Measurements from ENCODE around the gene CNTRL. TPM values are rescaled to one million over a fixed set of nuclear protein-coding genes. Genes with fewer than 3 reads are reported as not detected.

CNTRL gene
- polyA plus RNA-seq, 1 donor from 2014 or later = 16.0 TPM

DNA sequence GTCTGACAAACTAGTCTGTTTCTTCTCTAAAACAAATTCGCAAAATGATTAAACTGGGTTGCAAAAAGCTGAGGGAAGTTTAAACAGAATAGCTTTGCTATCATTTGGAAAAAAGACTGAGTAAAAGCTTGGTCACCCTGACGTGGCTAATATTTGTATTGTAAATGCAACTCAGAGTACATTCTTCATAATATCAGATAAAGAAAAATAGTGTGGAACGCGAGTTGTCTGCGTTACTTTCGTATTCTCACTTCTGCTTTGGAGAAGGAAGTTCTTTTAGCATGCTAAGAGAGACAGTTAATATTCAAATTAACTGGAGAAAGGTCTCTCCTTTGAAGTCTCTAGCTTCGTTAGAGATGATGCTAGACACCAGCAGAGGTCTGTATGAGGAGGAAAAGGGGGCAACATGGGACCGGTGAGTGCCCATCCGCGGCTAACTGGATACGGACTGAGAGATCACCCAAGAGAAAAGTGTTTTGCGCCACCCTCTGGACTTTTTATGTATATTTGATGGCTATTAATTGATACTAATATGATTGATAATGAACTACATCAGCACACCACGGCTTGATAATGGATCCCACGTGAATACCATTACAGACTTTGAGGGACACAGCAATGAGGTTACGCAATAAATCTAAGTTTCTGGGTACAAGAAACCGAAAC is 2.9 kb upstream of the CNTRL start:
- TF ChIP-seq TAF1 (IDR thresholded peaks at IDR 0.05; ENCODE audit: low read depth) = no peak
- no peak for TF ChIP-seq CTCF (IDR thresholded peaks at IDR 0.05; ENCODE audit: poor library complexity, severe bottlenecking)
- TF ChIP-seq, protein P1, sequence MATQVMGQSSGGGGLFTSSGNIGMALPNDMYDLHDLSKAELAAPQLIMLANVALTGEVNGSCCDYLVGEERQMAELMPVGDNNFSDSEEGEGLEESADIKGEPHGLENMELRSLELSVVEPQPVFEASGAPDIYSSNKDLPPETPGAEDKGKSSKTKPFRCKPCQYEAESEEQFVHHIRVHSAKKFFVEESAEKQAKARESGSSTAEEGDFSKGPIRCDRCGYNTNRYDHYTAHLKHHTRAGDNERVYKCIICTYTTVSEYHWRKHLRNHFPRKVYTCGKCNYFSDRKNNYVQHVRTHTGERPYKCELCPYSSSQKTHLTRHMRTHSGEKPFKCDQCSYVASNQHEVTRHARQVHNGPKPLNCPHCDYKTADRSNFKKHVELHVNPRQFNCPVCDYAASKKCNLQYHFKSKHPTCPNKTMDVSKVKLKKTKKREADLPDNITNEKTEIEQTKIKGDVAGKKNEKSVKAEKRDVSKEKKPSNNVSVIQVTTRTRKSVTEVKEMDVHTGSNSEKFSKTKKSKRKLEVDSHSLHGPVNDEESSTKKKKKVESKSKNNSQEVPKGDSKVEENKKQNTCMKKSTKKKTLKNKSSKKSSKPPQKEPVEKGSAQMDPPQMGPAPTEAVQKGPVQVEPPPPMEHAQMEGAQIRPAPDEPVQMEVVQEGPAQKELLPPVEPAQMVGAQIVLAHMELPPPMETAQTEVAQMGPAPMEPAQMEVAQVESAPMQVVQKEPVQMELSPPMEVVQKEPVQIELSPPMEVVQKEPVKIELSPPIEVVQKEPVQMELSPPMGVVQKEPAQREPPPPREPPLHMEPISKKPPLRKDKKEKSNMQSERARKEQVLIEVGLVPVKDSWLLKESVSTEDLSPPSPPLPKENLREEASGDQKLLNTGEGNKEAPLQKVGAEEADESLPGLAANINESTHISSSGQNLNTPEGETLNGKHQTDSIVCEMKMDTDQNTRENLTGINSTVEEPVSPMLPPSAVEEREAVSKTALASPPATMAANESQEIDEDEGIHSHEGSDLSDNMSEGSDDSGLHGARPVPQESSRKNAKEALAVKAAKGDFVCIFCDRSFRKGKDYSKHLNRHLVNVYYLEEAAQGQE (IDR thresholded peaks at IDR 0.05; ENCODE audit: borderline replicate concordance) = no peak
- no peak for TF ChIP-seq EZH2 (IDR thresholded peaks at IDR 0.05; ENCODE audit: borderline replicate concordance, insufficient read depth, low read length, poor library complexity, severe bottlenecking)
- TF ChIP-seq SMC3 (conservative IDR thresholded peaks at IDR 0.05; ENCODE audit: poor library complexity) = no peak
- no peak for TF ChIP-seq RAD21 (conservative IDR thresholded peaks at IDR 0.05)
- TF ChIP-seq POLR2AphosphoS5 (IDR thresholded peaks at IDR 0.05) = no peak
- TF ChIP-seq MXI1 (conservative IDR thresholded peaks at IDR 0.05; ENCODE audit: poor library complexity, severe bottlenecking) = no peak
- TF ChIP-seq EP300 (conservative IDR thresholded peaks at IDR 0.05; ENCODE audit: poor library complexity, severe bottlenecking) = no peak
- H2AFZ ChIP-seq (ENCODE audit: low read depth, low read length) = no peak overlapping the region
- H3K4me2 ChIP-seq (ENCODE audit: low read length) = no peak overlapping the region
- H3K27me3 ChIP-seq (ENCODE audit: insufficient read depth, low read depth, low read length) = no peaks in the 10 kb centered on the region
- H4K20me1 ChIP-seq (ENCODE audit: insufficient read depth) = no peaks in the 10 kb centered on the region
- H3K9ac ChIP-seq (ENCODE audit: low read length) = no peak overlapping the region
- no peaks in the 10 kb centered on the region for H3K9me2 ChIP-seq (ENCODE audit: insufficient read depth, low read length)
- H3K36me3 ChIP-seq (ENCODE audit: insufficient read depth, low read length) = no peaks in the 10 kb centered on the region
- H3K27ac ChIP-seq (ENCODE audit: low read length) = no peak overlapping the region
- H3K4me3 ChIP-seq (ENCODE audit: low read length) = no peak overlapping the region
- H3K9me3 ChIP-seq (ENCODE audit: low read length) = no peaks in the 10 kb centered on the region
- H3F3A ChIP-seq (ENCODE audit: insufficient read depth, low read length, poor library complexity, severe bottlenecking) = no peaks in the 10 kb centered on the region
- peaks cover 6% of the 10 kb centered on the region for H3K79me2 ChIP-seq (replicated peaks; ENCODE audit: insufficient read depth, low read length)

DNA sequence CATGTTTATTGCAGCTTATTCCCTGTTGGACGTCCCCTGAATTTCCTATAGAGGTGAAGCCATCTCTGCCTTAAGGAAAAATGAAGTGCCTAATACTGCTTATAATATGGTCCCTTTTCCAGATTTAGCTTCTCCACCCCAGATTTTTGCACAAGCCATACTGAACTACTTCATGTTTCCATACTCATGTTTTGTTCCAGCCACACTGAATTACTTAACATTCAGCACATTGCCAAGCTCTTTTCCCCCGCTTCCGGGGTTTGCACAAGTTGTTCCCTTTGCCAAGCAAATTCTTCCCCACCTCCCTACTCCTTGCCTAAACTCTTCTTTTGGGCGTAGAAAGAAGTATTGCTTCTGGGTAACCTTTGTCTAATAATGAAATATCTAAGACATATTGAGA is 1.7 kb upstream of the CNTRL start:
- Histone ChIP-seq H3K4me2 (ENCODE audit: low read length) (no peak overlapping the region), H3K27me3 (ENCODE audit: insufficient read depth, low read depth, low read length) (no peaks in the 10 kb centered on the region), H3K27ac (ENCODE audit: low read length) (no peak overlapping the region), H2AFZ (ENCODE audit: low read depth, low read length) (no peak overlapping the region), H3F3A (ENCODE audit: insufficient read depth, low read length, poor library complexity, severe bottlenecking) (no peaks in the 10 kb centered on the region), H3K9me2 (ENCODE audit: insufficient read depth, low read length) (no peaks in the 10 kb centered on the region), H3K4me3 (ENCODE audit: low read length) (no peak overlapping the region), H3K9ac (ENCODE audit: low read length) (no peak overlapping the region), H3K79me2 (replicated peaks; ENCODE audit: insufficient read depth, low read length) (peaks cover 6% of the 10 kb centered on the region), H3K36me3 (ENCODE audit: insufficient read depth, low read length) (no peaks in the 10 kb centered on the region), H3K9me3 (ENCODE audit: low read length) (no peaks in the 10 kb centered on the region), H4K20me1 (ENCODE audit: insufficient read depth) (no peaks in the 10 kb centered on the region)
- TF ChIP-seq MXI1 (conservative IDR thresholded peaks at IDR 0.05; ENCODE audit: poor library complexity, severe bottlenecking) = no peak
- no peak for TF ChIP-seq EP300 (conservative IDR thresholded peaks at IDR 0.05; ENCODE audit: poor library complexity, severe bottlenecking)
- no peak for TF ChIP-seq CTCF (IDR thresholded peaks at IDR 0.05; ENCODE audit: poor library complexity, severe bottlenecking)
- TF ChIP-seq, protein P1 (IDR thresholded peaks at IDR 0.05; ENCODE audit: borderline replicate concordance) = no peak
- no peak for TF ChIP-seq EZH2 (IDR thresholded peaks at IDR 0.05; ENCODE audit: borderline replicate concordance, insufficient read depth, low read length, poor library complexity, severe bottlenecking)
- TF ChIP-seq RAD21 (conservative IDR thresholded peaks at IDR 0.05) = no peak
- no peak for TF ChIP-seq SMC3 (conservative IDR thresholded peaks at IDR 0.05; ENCODE audit: poor library complexity)

Measured in neural cell (in vitro differentiated cells).